Adipose tissue (tissue), 3 donors: ENCODE measurements around the gene TARDBP. TPM values are rescaled to one million over a fixed set of nuclear protein-coding genes. Genes with fewer than 3 reads are reported as not detected.
A peak's percentile ranks its signal among the peaks of the same experiment; 100 is the strongest.

ENCODE experiments used
- H3K27ac ChIP-seq: one replicate; pipeline ENCODE4 v1.5.1; 2013; ENCODE audit warnings: low read depth, low read length
- WGBS, 3 donors: extraction: QIAGEN DNeasy Blood & Tissue Kit; methylation state at CpG; one replicate each; pipeline ENCODE4 v1.1.7; 2013; 5-methylcytosine and 5-hydroxymethylcytosine counted together
- polyA plus RNA-seq, 3 donors: library from polyadenylated mRNA; stranded (reverse); fragments of 200-250 nt; gene quantifications; one replicate each; pipeline ENCODE4 v1.2.3, GENCODE V29; 2013
- donor health status: healthy with polysubstance abuse.
- donor health status: Bipolar disorder and iron deficiency.
- donor health status: healthy.

The TARDBP gene
- polyA plus RNA-seq, result 100 to 1,000 TPM in 2 of 3 donors, 10 to 100 TPM in 1; 54.7 to 152 (median 132) TPM

GRCh38 chr1:11012260-11013159, at the start of gene TARDBP:
TSS of gene TARDBP (plus strand) at chr1:11012654. CDS start at chr1:11013728, 1,074 bp downstream.
- WGBS, 3 donors, result 0% methylated on average over 78 to 94 of the region's 94 CpGs
- H3K27ac ChIP-seq, result peak within 1 kb of the TSS; percentile 88

GRCh38 chr1:10965546-10966226, 46.8 kb upstream of the TARDBP start:
- no peak overlapping the region for H3K27ac ChIP-seq
- 22 to 31% (median 27%) methylated on average over 9 to 10 of the region's 10 CpGs for WGBS, 3 donors

- WGBS, 3 donors, result 63 to 91% (median 79%) methylated on average over 3 of the region's 3 CpGs
- H3K27ac ChIP-seq, result no peak overlapping the region
Measured at GRCh38 chr1:10967090-10967489, 45.4 kb upstream of the TARDBP start.

GRCh38 chr1:10968411-10968826, 44.0 kb upstream of the TARDBP start:
- 15 to 51% (median 49%) methylated on average over 13 of the region's 13 CpGs for WGBS, 3 donors
- H3K27ac ChIP-seq, result no peak overlapping the region

GRCh38 chr1:10969267-10969970, 43.0 kb upstream of the TARDBP start:
- 73 to 84% (median 76%) methylated on average over 14 of the region's 14 CpGs for WGBS, 3 donors
- no peak overlapping the region for H3K27ac ChIP-seq

- 66 to 72% (median 67%) methylated on average over 2 of the region's 2 CpGs for WGBS, 3 donors
- H3K27ac ChIP-seq, result no peak overlapping the region
Measured at GRCh38 chr1:10969971-10970332, 42.5 kb upstream of the TARDBP start.

GRCh38 chr1:10973552-10973951, 38.9 kb upstream of the TARDBP start:
- 49 to 56% (median 54%) methylated on average over 8 to 10 of the region's 10 CpGs for WGBS, 3 donors

GRCh38 chr1:10973956-10974881, 38.2 kb upstream of the TARDBP start:
- H3K27ac ChIP-seq, result no peak overlapping the region

More at GRCh38 chr1:10973552-10973951, 38.9 kb upstream of the TARDBP start:
- no peak overlapping the region for H3K27ac ChIP-seq

GRCh38 chr1:10975567-10976326, 36.7 kb upstream of the TARDBP start:
- no peak overlapping the region for H3K27ac ChIP-seq
- WGBS, 3 donors, result 59 to 76% (median 65%) methylated on average over 19 of the region's 19 CpGs

More at GRCh38 chr1:10973956-10974881, 38.2 kb upstream of the TARDBP start:
- WGBS, 3 donors, result 86 to 88% (median 87%) methylated on average over 17 of the region's 17 CpGs

- WGBS, 3 donors, result 52 to 79% (median 69%) methylated on average over 4 of the region's 4 CpGs
- H3K27ac ChIP-seq, result no peak overlapping the region
Measured at GRCh38 chr1:10978719-10979118, 33.7 kb upstream of the TARDBP start.

- H3K27ac ChIP-seq, result no peak overlapping the region
- 55 to 65% (median 64%) methylated on average over 13 of the region's 13 CpGs for WGBS, 3 donors
Measured at GRCh38 chr1:10979483-10979920, 33.0 kb upstream of the TARDBP start.

- no peak overlapping the region for H3K27ac ChIP-seq
Measured at GRCh38 chr1:10980094-10980577, 32.3 kb upstream of the TARDBP start.

GRCh38 chr1:10980841-10981727, 31.4 kb upstream of the TARDBP start:
- 60 to 69% (median 61%) methylated on average over 9 of the region's 9 CpGs for WGBS, 3 donors
- no peak overlapping the region for H3K27ac ChIP-seq

More at GRCh38 chr1:10980094-10980577, 32.3 kb upstream of the TARDBP start:
- WGBS, 3 donors, result 7 to 22% (median 20%) methylated on average over 15 of the region's 15 CpGs

- no peak overlapping the region for H3K27ac ChIP-seq
- 23 to 70% (median 59%) methylated on average over 7 of the region's 7 CpGs for WGBS, 3 donors
Measured at GRCh38 chr1:10986525-10986890, 25.9 kb upstream of the TARDBP start.

GRCh38 chr1:10987840-10988417, 24.5 kb upstream of the TARDBP start:
- no peak overlapping the region for H3K27ac ChIP-seq
- WGBS, 3 donors, result 80 to 83% (median 81%) methylated on average over 4 of the region's 4 CpGs

GRCh38 chr1:10989095-10989494, 23.4 kb upstream of the TARDBP start:
- H3K27ac ChIP-seq, result no peak overlapping the region
- 87 to 89% (median 88%) methylated on average over 5 of the region's 5 CpGs for WGBS, 3 donors
